ENCODE data around the gene NKAIN2.
"Not testable (repeated sequence)": the region's sequence is repeated elsewhere in the genome, so short reads cannot be mapped to it uniquely, and the experiment has no call there.

Gene NKAIN2

GRCh38 chr6:124142852-124143251 lies 339.2 kb downstream of the NKAIN2 start:
- H3K27me3 ChIP-seq (ENCODE audit: control insufficient read depth in 1 of 2, insufficient read depth in 2 of 2, low read length in 2 of 2): no peaks in the 10 kb centered on the region
- no peak overlapping the region for H3K4me3 ChIP-seq (ENCODE audit: low read length in 2 of 2)
- no peaks in the 10 kb centered on the region for H3K36me3 ChIP-seq (ENCODE audit: control insufficient read depth in 2 of 2, insufficient read depth in 2 of 2, low read length in 2 of 2)
- no peak overlapping the region for H3K9ac ChIP-seq (ENCODE audit: low read length in 2 of 2)
- no peaks in the 10 kb centered on the region for H3K9me3 ChIP-seq (ENCODE audit: control insufficient read depth in 2 of 2, low read length in 2 of 2)
- H3K4me1 ChIP-seq (ENCODE audit: control insufficient read depth, insufficient read depth, low read length): no peaks in the 10 kb centered on the region
- H3K27ac ChIP-seq (ENCODE audit: low read length): no peak overlapping the region

GRCh38 chr6:124143435-124143834 lies 339.8 kb downstream of the NKAIN2 start:
- no peak overlapping the region for H3K4me3 ChIP-seq (ENCODE audit: low read length in 2 of 2)
- H3K9me3 ChIP-seq (ENCODE audit: control insufficient read depth in 2 of 2, low read length in 2 of 2): no peaks in the 10 kb centered on the region
- no peaks in the 10 kb centered on the region for H3K36me3 ChIP-seq (ENCODE audit: control insufficient read depth in 2 of 2, insufficient read depth in 2 of 2, low read length in 2 of 2)
- H3K27me3 ChIP-seq (ENCODE audit: control insufficient read depth in 1 of 2, insufficient read depth in 2 of 2, low read length in 2 of 2): no peaks in the 10 kb centered on the region
- H3K9ac ChIP-seq (ENCODE audit: low read length in 2 of 2): no peak overlapping the region
- H3K4me1 ChIP-seq (ENCODE audit: control insufficient read depth, insufficient read depth, low read length): no peaks in the 10 kb centered on the region
- no peak overlapping the region for H3K27ac ChIP-seq (ENCODE audit: low read length)

- H3K4me3 ChIP-seq (ENCODE audit: low read length in 2 of 2): no peak overlapping the region
- H3K9ac ChIP-seq (ENCODE audit: low read length in 2 of 2): no peak overlapping the region
- no peaks in the 10 kb centered on the region for H3K9me3 ChIP-seq (ENCODE audit: control insufficient read depth in 2 of 2, low read length in 2 of 2)
- H3K36me3 ChIP-seq (ENCODE audit: control insufficient read depth in 2 of 2, insufficient read depth in 2 of 2, low read length in 2 of 2): no peaks in the 10 kb centered on the region
- H3K27me3 ChIP-seq (ENCODE audit: control insufficient read depth in 1 of 2, insufficient read depth in 2 of 2, low read length in 2 of 2): no peaks in the 10 kb centered on the region
- H3K27ac ChIP-seq (ENCODE audit: low read length): no peak overlapping the region
- H3K4me1 ChIP-seq (ENCODE audit: control insufficient read depth, insufficient read depth, low read length): no peaks in the 10 kb centered on the region
These were observed 344.0 kb downstream of the NKAIN2 start for GRCh38 chr6:124147621-124148020.

GRCh38 chr6:124148236-124148957 lies 344.7 kb downstream of the NKAIN2 start:
- Histone ChIP-seq H3K9me3 (ENCODE audit: control insufficient read depth in 2 of 2, low read length in 2 of 2) (no peaks in the 10 kb centered on the region), H3K4me1 (ENCODE audit: control insufficient read depth, insufficient read depth, low read length) (no peaks in the 10 kb centered on the region), H3K9ac (ENCODE audit: low read length in 2 of 2) (no peak overlapping the region), H3K4me3 (ENCODE audit: low read length in 2 of 2) (no peak overlapping the region), H3K27me3 (ENCODE audit: control insufficient read depth in 1 of 2, insufficient read depth in 2 of 2, low read length in 2 of 2) (no peaks in the 10 kb centered on the region), H3K27ac (ENCODE audit: low read length) (no peak overlapping the region), H3K36me3 (ENCODE audit: control insufficient read depth in 2 of 2, insufficient read depth in 2 of 2, low read length in 2 of 2) (no peaks in the 10 kb centered on the region)

GRCh38 chr6:124149646-124150045 lies 346.0 kb downstream of the NKAIN2 start:
- no peak overlapping the region for H3K4me3 ChIP-seq (ENCODE audit: low read length in 2 of 2)
- H3K9me3 ChIP-seq (ENCODE audit: control insufficient read depth in 2 of 2, low read length in 2 of 2): no peaks in the 10 kb centered on the region
- no peaks in the 10 kb centered on the region for H3K36me3 ChIP-seq (ENCODE audit: control insufficient read depth in 2 of 2, insufficient read depth in 2 of 2, low read length in 2 of 2)
- no peaks in the 10 kb centered on the region for H3K4me1 ChIP-seq (ENCODE audit: control insufficient read depth, insufficient read depth, low read length)
- H3K27me3 ChIP-seq (ENCODE audit: control insufficient read depth in 1 of 2, insufficient read depth in 2 of 2, low read length in 2 of 2): no peaks in the 10 kb centered on the region
- H3K27ac ChIP-seq (ENCODE audit: low read length): no peak overlapping the region
- H3K9ac ChIP-seq (ENCODE audit: low read length in 2 of 2): no peak overlapping the region

GRCh38 chr6:124158024-124158423 lies 354.4 kb downstream of the NKAIN2 start:
- no peaks in the 10 kb centered on the region for H3K27me3 ChIP-seq (ENCODE audit: control insufficient read depth in 1 of 2, insufficient read depth in 2 of 2, low read length in 2 of 2)
- no peaks in the 10 kb centered on the region for H3K9me3 ChIP-seq (ENCODE audit: control insufficient read depth in 2 of 2, low read length in 2 of 2)
- no peak overlapping the region for H3K4me3 ChIP-seq (ENCODE audit: low read length in 2 of 2)
- H3K4me1 ChIP-seq (ENCODE audit: control insufficient read depth, insufficient read depth, low read length): no peaks in the 10 kb centered on the region
- H3K9ac ChIP-seq (ENCODE audit: low read length in 2 of 2): no peak overlapping the region
- H3K36me3 ChIP-seq (ENCODE audit: control insufficient read depth in 2 of 2, insufficient read depth in 2 of 2, low read length in 2 of 2): no peaks in the 10 kb centered on the region
- H3K27ac ChIP-seq (ENCODE audit: low read length): no peak overlapping the region

- Histone ChIP-seq H3K9me3 (ENCODE audit: control insufficient read depth in 2 of 2, low read length in 2 of 2) (no peaks in the 10 kb centered on the region), H3K4me1 (ENCODE audit: control insufficient read depth, insufficient read depth, low read length) (no peaks in the 10 kb centered on the region), H3K27me3 (ENCODE audit: control insufficient read depth in 1 of 2, insufficient read depth in 2 of 2, low read length in 2 of 2) (no peaks in the 10 kb centered on the region), H3K9ac (ENCODE audit: low read length in 2 of 2) (no peak overlapping the region), H3K27ac (ENCODE audit: low read length) (no peak overlapping the region), H3K36me3 (ENCODE audit: control insufficient read depth in 2 of 2, insufficient read depth in 2 of 2, low read length in 2 of 2) (no peaks in the 10 kb centered on the region), H3K4me3 (ENCODE audit: low read length in 2 of 2) (no peak overlapping the region)
These were observed 360.0 kb downstream of the NKAIN2 start for GRCh38 chr6:124163676-124164075.

- Histone ChIP-seq H3K9me3 (ENCODE audit: control insufficient read depth in 2 of 2, low read length in 2 of 2) (no peaks in the 10 kb centered on the region), H3K4me1 (ENCODE audit: control insufficient read depth, insufficient read depth, low read length) (no peaks in the 10 kb centered on the region), H3K9ac (ENCODE audit: low read length in 2 of 2) (no peak overlapping the region), H3K27me3 (ENCODE audit: control insufficient read depth in 1 of 2, insufficient read depth in 2 of 2, low read length in 2 of 2) (no peaks in the 10 kb centered on the region), H3K36me3 (ENCODE audit: control insufficient read depth in 2 of 2, insufficient read depth in 2 of 2, low read length in 2 of 2) (no peaks in the 10 kb centered on the region), H3K27ac (ENCODE audit: low read length) (no peak overlapping the region), H3K4me3 (ENCODE audit: low read length in 2 of 2) (no peak overlapping the region)
These were observed 360.7 kb downstream of the NKAIN2 start for GRCh38 chr6:124164343-124164742.

- H3K9me3 ChIP-seq (ENCODE audit: control insufficient read depth in 2 of 2, low read length in 2 of 2); H3K27ac ChIP-seq (ENCODE audit: low read length); H3K27me3 ChIP-seq (ENCODE audit: control insufficient read depth in 1 of 2, insufficient read depth in 2 of 2, low read length in 2 of 2); H3K9ac ChIP-seq (ENCODE audit: low read length in 2 of 2); H3K4me3 ChIP-seq (ENCODE audit: low read length in 2 of 2); H3K36me3 ChIP-seq (ENCODE audit: control insufficient read depth in 2 of 2, insufficient read depth in 2 of 2, low read length in 2 of 2); H3K4me1 ChIP-seq (ENCODE audit: control insufficient read depth, insufficient read depth, low read length): not testable (repeated sequence)
These were observed 363.6 kb downstream of the NKAIN2 start for GRCh38 chr6:124167249-124167648.

GRCh38 chr6:124190256-124190655 lies 386.6 kb downstream of the NKAIN2 start:
- no peak overlapping the region for H3K9ac ChIP-seq (ENCODE audit: low read length in 2 of 2)
- no peak overlapping the region for H3K27ac ChIP-seq (ENCODE audit: low read length)
- no peaks in the 10 kb centered on the region for H3K4me1 ChIP-seq (ENCODE audit: control insufficient read depth, insufficient read depth, low read length)
- no peaks in the 10 kb centered on the region for H3K9me3 ChIP-seq (ENCODE audit: control insufficient read depth in 2 of 2, low read length in 2 of 2)
- no peak overlapping the region for H3K4me3 ChIP-seq (ENCODE audit: low read length in 2 of 2)
- H3K36me3 ChIP-seq (ENCODE audit: control insufficient read depth in 2 of 2, insufficient read depth in 2 of 2, low read length in 2 of 2): no peaks in the 10 kb centered on the region
- H3K27me3 ChIP-seq (ENCODE audit: control insufficient read depth in 1 of 2, insufficient read depth in 2 of 2, low read length in 2 of 2): no peaks in the 10 kb centered on the region

- Histone ChIP-seq H3K27me3 (ENCODE audit: control insufficient read depth in 1 of 2, insufficient read depth in 2 of 2, low read length in 2 of 2) (no peaks in the 10 kb centered on the region), H3K4me3 (ENCODE audit: low read length in 2 of 2) (no peak overlapping the region), H3K9me3 (ENCODE audit: control insufficient read depth in 2 of 2, low read length in 2 of 2) (no peaks in the 10 kb centered on the region), H3K27ac (ENCODE audit: low read length) (no peak overlapping the region), H3K4me1 (ENCODE audit: control insufficient read depth, insufficient read depth, low read length) (no peaks in the 10 kb centered on the region), H3K36me3 (ENCODE audit: control insufficient read depth in 2 of 2, insufficient read depth in 2 of 2, low read length in 2 of 2) (no peaks in the 10 kb centered on the region), H3K9ac (ENCODE audit: low read length in 2 of 2) (no peak overlapping the region)
These were observed 389.5 kb downstream of the NKAIN2 start for GRCh38 chr6:124193132-124193531.
